Measurements from ENCODE around the gene GNG7. TPM values are rescaled to one million over a fixed set of nuclear protein-coding genes. Genes with fewer than 3 reads are reported as not detected.
"Not testable (repeated sequence)": the region's sequence is repeated elsewhere in the genome, so short reads cannot be mapped to it uniquely, and the experiment has no call there.

GNG7 gene
- total RNA-seq, 1 donor from 2014 or later = 5.1 TPM

- Mint-ChIP-seq H3K36me3 (ENCODE audit: unreplicated experiment) (no peaks in the 10 kb centered on the region), H3K27ac (ENCODE audit: unreplicated experiment) (peak overlapping the region; percentile 79), H3K9me3 (ENCODE audit: unreplicated experiment) (no peaks in the 10 kb centered on the region), H3K4me3 (ENCODE audit: unreplicated experiment) (no peak overlapping the region), H3K27me3 (ENCODE audit: unreplicated experiment) (no peaks in the 10 kb centered on the region), H3K4me1 (ENCODE audit: unreplicated experiment) (peaks cover 46% of the 10 kb centered on the region)
- no peak for TF ChIP-seq CTCF (IDR thresholded peaks at IDR 0.05)
- no peak for DNase-seq (ENCODE audit: extremely low spot score, unreplicated experiment)
These were observed 205.3 kb downstream of the GNG7 start for GRCh38 chr19:2497186-2497585.

- DNase-seq (ENCODE audit: extremely low spot score, unreplicated experiment) = no peak
- Mint-ChIP-seq H3K36me3 (ENCODE audit: unreplicated experiment) (no peaks in the 10 kb centered on the region), H3K9me3 (ENCODE audit: unreplicated experiment) (no peaks in the 10 kb centered on the region), H3K4me1 (ENCODE audit: unreplicated experiment) (peaks cover 58% of the 10 kb centered on the region), H3K27ac (ENCODE audit: unreplicated experiment) (peak overlapping the region; percentile 79), H3K4me3 (ENCODE audit: unreplicated experiment) (no peak overlapping the region), H3K27me3 (ENCODE audit: unreplicated experiment) (no peaks in the 10 kb centered on the region)
- TF ChIP-seq CTCF (IDR thresholded peaks at IDR 0.05) = no peak
These were observed 206.7 kb downstream of the GNG7 start for GRCh38 chr19:2495651-2496316.

GRCh38 chr19:2495130-2495641 lies 207.3 kb downstream of the GNG7 start:
- Mint-ChIP-seq H3K4me3 (ENCODE audit: unreplicated experiment) (no peak overlapping the region), H3K9me3 (ENCODE audit: unreplicated experiment) (no peaks in the 10 kb centered on the region), H3K27me3 (ENCODE audit: unreplicated experiment) (no peaks in the 10 kb centered on the region), H3K27ac (ENCODE audit: unreplicated experiment) (peak overlapping the region; percentile 31), H3K4me1 (ENCODE audit: unreplicated experiment) (peaks cover 61% of the 10 kb centered on the region), H3K36me3 (ENCODE audit: unreplicated experiment) (no peaks in the 10 kb centered on the region)
- no peak for TF ChIP-seq CTCF (IDR thresholded peaks at IDR 0.05)
- DNase-seq (ENCODE audit: extremely low spot score, unreplicated experiment) = peak; percentile 95

- Mint-ChIP-seq H3K9me3 (ENCODE audit: unreplicated experiment) (no peaks in the 10 kb centered on the region), H3K27ac (ENCODE audit: unreplicated experiment) (peak overlapping the region; percentile 96), H3K4me1 (ENCODE audit: unreplicated experiment) (peaks cover 62% of the 10 kb centered on the region), H3K27me3 (ENCODE audit: unreplicated experiment) (no peaks in the 10 kb centered on the region), H3K4me3 (ENCODE audit: unreplicated experiment) (peak overlapping the region; percentile 60), H3K36me3 (ENCODE audit: unreplicated experiment) (no peaks in the 10 kb centered on the region)
- no peak for TF ChIP-seq CTCF (IDR thresholded peaks at IDR 0.05)
- no peak for DNase-seq (ENCODE audit: extremely low spot score, unreplicated experiment)
These were observed 207.9 kb downstream of the GNG7 start for GRCh38 chr19:2494447-2495129.

GRCh38 chr19:2494084-2494446 lies 208.4 kb downstream of the GNG7 start:
- TF ChIP-seq CTCF (IDR thresholded peaks at IDR 0.05) = no peak
- Mint-ChIP-seq H3K4me3 (ENCODE audit: unreplicated experiment) (peak overlapping the region; percentile 60), H3K36me3 (ENCODE audit: unreplicated experiment) (no peaks in the 10 kb centered on the region), H3K9me3 (ENCODE audit: unreplicated experiment) (no peaks in the 10 kb centered on the region), H3K27me3 (ENCODE audit: unreplicated experiment) (no peaks in the 10 kb centered on the region), H3K27ac (ENCODE audit: unreplicated experiment) (peak overlapping the region; percentile 96), H3K4me1 (ENCODE audit: unreplicated experiment) (peaks cover 62% of the 10 kb centered on the region)
- no peak for DNase-seq (ENCODE audit: extremely low spot score, unreplicated experiment)

GRCh38 chr19:2493448-2493847 lies 209.0 kb downstream of the GNG7 start:
- H3K27me3 Mint-ChIP-seq (ENCODE audit: unreplicated experiment); H3K36me3 Mint-ChIP-seq (ENCODE audit: unreplicated experiment); H3K9me3 Mint-ChIP-seq (ENCODE audit: unreplicated experiment); DNase-seq (ENCODE audit: extremely low spot score, unreplicated experiment): not testable (repeated sequence)
- Mint-ChIP-seq H3K27ac (ENCODE audit: unreplicated experiment) (peak overlapping the region; percentile 96), H3K4me3 (ENCODE audit: unreplicated experiment) (peak overlapping the region; percentile 60), H3K4me1 (ENCODE audit: unreplicated experiment) (peaks cover 60% of the 10 kb centered on the region)
